PFSK-1 (cell line): Measurements from ENCODE around the gene TRABD2A.

Experiments used
- FOXP2 ChIP-seq: optimal IDR thresholded peaks from 2 replicates; pipeline ENCODE3; 2011; ENCODE audit warnings: borderline replicate concordance, control low read depth, inconsistent platforms; ENCODE audit not compliant: insufficient read depth; ENCODE audit errors: extremely low read length, extremely low read depth
- POLR2AphosphoS5 ChIP-seq: IDR thresholded peaks from 2 replicates; pipeline ENCODE4 v1.6.1; 2012; ENCODE audit warnings: low read depth, mild to moderate bottlenecking, control low read depth, low read length, moderate library complexity
- REST ChIP-seq, 2 experiments: IDR thresholded peaks; 2 replicates each; pipeline versions ENCODE4 v1.6.1 to v1.8.0; 2011 to 2012; ENCODE audit warnings: low read depth in 2 of 2, low read length in 2 of 2, control low read depth in 1 of 2, inconsistent platforms in 1 of 2, mild to moderate bottlenecking in 1 of 2, moderate library complexity in 1 of 2; ENCODE audit not compliant: insufficient read depth in 1 of 2
- SIN3A ChIP-seq: IDR thresholded peaks from 2 replicates; pipeline ENCODE4 v1.6.1; 2012; ENCODE audit warnings: mild to moderate bottlenecking, low read length, moderate library complexity, borderline replicate concordance; ENCODE audit not compliant: insufficient read depth
- TAF1 ChIP-seq: IDR thresholded peaks from 2 replicates; pipeline ENCODE4 v1.6.1; 2012; ENCODE audit warnings: low read length, control low read depth, borderline replicate concordance; ENCODE audit not compliant: insufficient read depth

Gene TRABD2A

GRCh38 chr2:84886791-84887190 lies 5.9 kb upstream of the TRABD2A start:
- TF ChIP-seq FOXP2 (no peak), POLR2AphosphoS5 (no peak), REST (IDR thresholded peaks at IDR 0.05; ENCODE audit: insufficient read depth in 1 of 2, low read depth in 2 of 2, low read length in 2 of 2) (no peak), TAF1 (no peak)

- TF ChIP-seq POLR2AphosphoS5 (no peak), REST (IDR thresholded peaks at IDR 0.05; ENCODE audit: insufficient read depth in 1 of 2, low read depth in 2 of 2, low read length in 2 of 2) (no peak), TAF1 (no peak), SIN3A (no peak), FOXP2 (no peak)
These were observed 4.2 kb upstream of the TRABD2A start for GRCh38 chr2:84885111-84885510.

- TF ChIP-seq SIN3A, result no peak
- no peak for TF ChIP-seq POLR2AphosphoS5
These were observed 3.6 kb upstream of the TRABD2A start for GRCh38 chr2:84884449-84884848.

GRCh38 chr2:84882775-84883550 lies 2.1 kb upstream of the TRABD2A start:
- TF ChIP-seq TAF1 (no peak), POLR2AphosphoS5 (no peak), REST (IDR thresholded peaks at IDR 0.05; ENCODE audit: insufficient read depth in 1 of 2, low read depth in 2 of 2, low read length in 2 of 2) (no peak)

- TF ChIP-seq TAF1 (no peak), POLR2AphosphoS5 (no peak)
These were observed 1.5 kb upstream of the TRABD2A start for GRCh38 chr2:84882414-84882738.

- TF ChIP-seq SIN3A (no peak), TAF1 (no peak), POLR2AphosphoS5 (no peak), REST (IDR thresholded peaks at IDR 0.05; ENCODE audit: insufficient read depth in 1 of 2, low read depth in 2 of 2, low read length in 2 of 2) (no peak), FOXP2 (no peak)
These were observed 913 bp upstream of the TRABD2A start for GRCh38 chr2:84881581-84882413.
